MCF 10A (cell line): ENCODE data around the gene PSMD2. TPM values are rescaled to one million over a fixed set of nuclear protein-coding genes. Genes with fewer than 3 reads are reported as not detected.

ENCODE experiments used
- BruUV-seq: library from RNA; stranded (reverse); fragments of 400-500 nt; replicated peaks from 2 replicates; lab custom pipeline; 2021; lab: Mats Ljungman, UMichigan
- CTCF ChIA-PET: fragments of 300-600 bp; sonication (Branson Sonifier 250); formaldehyde crosslinking; extraction: SDS; loops from one replicate; lab custom pipeline; 2021; ENCODE audit warnings: antibody characterized with exemption, inconsistent platforms; lab: Yijun Ruan, JAX
- POLR2A ChIA-PET: fragments of 300-600, 350-650 bp; sonication (Branson Sonifier 250); formaldehyde crosslinking; extraction: SDS; loops from one replicate; lab custom pipeline; 2020; ENCODE audit warnings: antibody characterized with exemption, inconsistent platforms; lab: Yijun Ruan, JAX
- DNase-seq: peaks from one replicate; pipeline ENCODE4 v3.0.0-alpha.2; 2018; ENCODE audit not compliant: unreplicated experiment
- H3K27ac Mint-ChIP-seq: one replicate; pipeline ENCODE4 v1.8.0; 2022; ENCODE audit warnings: mild to moderate bottlenecking, low read depth, mixed read lengths; ENCODE audit not compliant: unreplicated experiment
- H3K27me3 Mint-ChIP-seq: one replicate; pipeline ENCODE4 v1.8.0; 2022; ENCODE audit warnings: mixed read lengths; ENCODE audit not compliant: insufficient read depth, unreplicated experiment
- H3K36me3 Mint-ChIP-seq: one replicate; pipeline ENCODE4 v1.8.0; 2022; ENCODE audit warnings: mild to moderate bottlenecking, moderate library complexity, mixed read lengths; ENCODE audit not compliant: insufficient read depth, unreplicated experiment
- H3K4me1 Mint-ChIP-seq: one replicate; pipeline ENCODE4 v1.8.0; 2022; ENCODE audit warnings: mixed read lengths; ENCODE audit not compliant: insufficient read depth, unreplicated experiment
- H3K4me3 Mint-ChIP-seq: one replicate; pipeline ENCODE4 v1.8.0; 2022; ENCODE audit warnings: mild to moderate bottlenecking, moderate library complexity, mixed read lengths; ENCODE audit not compliant: unreplicated experiment
- H3K9me3 Mint-ChIP-seq: one replicate; pipeline ENCODE4 v1.8.0; 2022; ENCODE audit warnings: mixed read lengths; ENCODE audit not compliant: unreplicated experiment
- intact Hi-C: fragments of 100-400 bp; cut with micrococcal nuclease; formaldehyde crosslinking; loops from 2 replicates; pipeline ENCODE4 v1.14.1; 2022
- total RNA-seq: library from RNA; stranded (reverse); gene quantifications from 2 replicates; pipeline ENCODE4 v1.2.3, GENCODE V29; 2022
- TF ChIP-seq, protein P1 (sequence below): fragments of 200-600 bp; IDR thresholded peaks from one replicate; pipeline ENCODE4 v1.8.0; 2022; ENCODE audit warnings: antibody characterized with exemption, mild to moderate bottlenecking; ENCODE audit not compliant: unreplicated experiment

PSMD2 gene
- total RNA-seq, 1 experiment from 2014 or later: 284 TPM

DNA sequence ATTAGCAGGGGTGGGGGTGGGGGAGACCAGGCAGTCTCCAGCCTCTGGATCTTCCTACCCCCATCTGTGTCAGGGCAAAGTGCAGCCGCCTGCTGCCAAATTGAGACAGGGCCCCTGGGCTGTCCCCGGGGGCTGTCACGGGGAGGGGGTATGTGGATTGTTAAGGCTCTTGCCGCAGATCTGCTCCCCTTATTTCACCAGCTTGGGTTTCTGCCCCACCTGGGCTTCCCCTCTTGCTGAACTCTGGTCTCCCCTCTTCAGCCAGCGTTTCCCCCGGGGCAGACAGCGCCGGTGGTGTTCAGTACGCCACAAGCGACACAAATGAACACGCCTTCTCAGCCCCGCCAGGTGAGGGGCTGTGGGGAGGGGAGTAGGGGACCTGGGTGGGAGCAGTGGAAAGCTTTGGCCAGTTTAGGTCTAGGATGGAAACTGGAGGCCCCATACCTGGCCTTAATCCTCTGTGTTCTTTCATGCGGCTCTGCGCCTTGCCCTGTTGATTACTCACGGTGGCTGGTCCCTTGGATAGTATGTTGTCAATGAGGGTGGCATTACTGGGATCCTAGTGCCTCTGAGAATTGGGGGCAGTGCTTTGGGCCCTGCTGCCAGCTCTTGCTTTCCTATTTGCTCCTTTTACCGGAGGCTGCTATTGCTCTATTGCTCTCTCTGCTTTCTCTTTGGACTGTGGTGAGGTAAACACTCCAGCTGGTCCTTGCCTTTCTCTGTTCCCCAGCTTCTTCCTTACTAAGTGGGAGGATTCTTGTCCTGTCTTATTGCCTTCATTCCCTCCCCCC lies 17.0 kb downstream of the PSMD2 start:
- Mint-ChIP-seq H3K36me3 (peaks cover 49% of the 10 kb centered on the region), H3K27me3 (no peaks in the 10 kb centered on the region), H3K4me3 (peak overlapping the region; percentile 87), H3K9me3 (no peaks in the 10 kb centered on the region), H3K4me1 (peaks cover 38% of the 10 kb centered on the region), H3K27ac (peak overlapping the region; percentile 88)
- intact Hi-C loops: loop anchor here (2.0 kb wide), 1 partner anchor 47 kb away; no protein-coding TSS in a partner anchor
- no TSS peak for BruUV-seq
- ChIA-PET CTCF (interaction anchor here (1.7 kb wide), 1 partner anchor 10 kb away, joined by 7 read pairs; no protein-coding TSS in a partner anchor), POLR2A (interaction anchor here (0.6 to 2.7 kb wide), 9 partner anchors 10 to 181 kb away, joined by 3 to 12 read pairs (median 3); partner anchors contain the start of genes CLCN2, EIF2B5, POLR2H and PSMD2)
- TF ChIP-seq, protein P1, sequence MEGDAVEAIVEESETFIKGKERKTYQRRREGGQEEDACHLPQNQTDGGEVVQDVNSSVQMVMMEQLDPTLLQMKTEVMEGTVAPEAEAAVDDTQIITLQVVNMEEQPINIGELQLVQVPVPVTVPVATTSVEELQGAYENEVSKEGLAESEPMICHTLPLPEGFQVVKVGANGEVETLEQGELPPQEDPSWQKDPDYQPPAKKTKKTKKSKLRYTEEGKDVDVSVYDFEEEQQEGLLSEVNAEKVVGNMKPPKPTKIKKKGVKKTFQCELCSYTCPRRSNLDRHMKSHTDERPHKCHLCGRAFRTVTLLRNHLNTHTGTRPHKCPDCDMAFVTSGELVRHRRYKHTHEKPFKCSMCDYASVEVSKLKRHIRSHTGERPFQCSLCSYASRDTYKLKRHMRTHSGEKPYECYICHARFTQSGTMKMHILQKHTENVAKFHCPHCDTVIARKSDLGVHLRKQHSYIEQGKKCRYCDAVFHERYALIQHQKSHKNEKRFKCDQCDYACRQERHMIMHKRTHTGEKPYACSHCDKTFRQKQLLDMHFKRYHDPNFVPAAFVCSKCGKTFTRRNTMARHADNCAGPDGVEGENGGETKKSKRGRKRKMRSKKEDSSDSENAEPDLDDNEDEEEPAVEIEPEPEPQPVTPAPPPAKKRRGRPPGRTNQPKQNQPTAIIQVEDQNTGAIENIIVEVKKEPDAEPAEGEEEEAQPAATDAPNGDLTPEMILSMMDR: no peak
- DNase-seq: no peak

- no peaks in the 10 kb centered on the region for H3K9me3 Mint-ChIP-seq
- no peaks in the 10 kb centered on the region for H3K27me3 Mint-ChIP-seq
- H3K36me3 Mint-ChIP-seq: peaks cover 57% of the 10 kb centered on the region
- DNase-seq: no peak
- ChIA-PET CTCF (interaction anchor here (1.7 kb wide), 1 partner anchor 11 kb away, joined by 7 read pairs; no protein-coding TSS in a partner anchor), POLR2A (interaction anchor here (1.2 to 2.7 kb wide), 4 partner anchors 16 to 181 kb away, joined by 3 to 12 read pairs (median 8); partner anchors contain the start of genes CLCN2, EIF2B5 and POLR2H)
- peaks cover 39% of the 10 kb centered on the region for H3K4me1 Mint-ChIP-seq
- peak overlapping the region; percentile 87 for H3K4me3 Mint-ChIP-seq
- TF ChIP-seq, protein P1: no peak
- intact Hi-C loops: no loop called here
- H3K27ac Mint-ChIP-seq: peak overlapping the region; percentile 88
- BruUV-seq: no TSS peak
These were observed 17.8 kb downstream of the PSMD2 start for GRCh38 chr3:184316792-184317191.

GRCh38 chr3:184317201-184317600 lies 18.2 kb downstream of the PSMD2 start:
- CTCF ChIA-PET: no interaction called here
- H3K36me3 Mint-ChIP-seq: peaks cover 61% of the 10 kb centered on the region

More at GRCh38 chr3:184317201-184317600, 18.2 kb downstream of the PSMD2 start:
- Mint-ChIP-seq H3K4me1 (peaks cover 39% of the 10 kb centered on the region), H3K27me3 (no peaks in the 10 kb centered on the region), H3K27ac (peak overlapping the region; percentile 49), H3K4me3 (peak overlapping the region; percentile 87), H3K9me3 (no peaks in the 10 kb centered on the region)
- TF ChIP-seq, protein P1: no peak
- POLR2A ChIA-PET: interaction anchor here (1.8 to 2.9 kb wide), 3 partner anchors 45 to 182 kb away, joined by 9 to 18 read pairs (median 12); partner anchors contain the start of genes CLCN2, EIF2B5 and POLR2H
- no peak for DNase-seq
- intact Hi-C loops: no loop called here
- BruUV-seq: no TSS peak
